WTC11 (cell line): Measurements from ENCODE around the gene OGFR.

Source experiments
- ATF2 ChIP-seq: sonication (generic); formaldehyde crosslinking; IDR thresholded peaks from 2 replicates; pipeline ENCODE4 v1.8.1; 2022; ENCODE audit warnings: low read depth, missing genetic modification reagents, borderline replicate concordance
- CDX4 ChIP-seq: fragments of 250-450 bp; sonication (Bioruptor Pico); IDR thresholded peaks from 2 replicates; pipeline ENCODE4 v1.9.0; 2021; ENCODE audit warnings: moderate library complexity, mild to moderate bottlenecking, inconsistent platforms, borderline replicate concordance
- CTCF ChIP-seq: fragments of 200-600 bp; IDR thresholded peaks from 2 replicates; pipeline ENCODE4 v1.8.0; 2022; ENCODE audit warnings: antibody characterized with exemption
- ESRRA ChIP-seq: sonication (generic); formaldehyde crosslinking; IDR thresholded peaks from 2 replicates; pipeline ENCODE4 v1.8.1; 2022; ENCODE audit warnings: mild to moderate bottlenecking, missing genetic modification reagents, borderline replicate concordance
- NR3C1 ChIP-seq: sonication (generic); formaldehyde crosslinking; conservative IDR thresholded peaks from 2 replicates; pipeline ENCODE4 v1.8.1; 2023; ENCODE audit warnings: low read depth, mild to moderate bottlenecking, missing genetic modification reagents
- PREB ChIP-seq: sonication (generic); formaldehyde crosslinking; IDR thresholded peaks from 2 replicates; pipeline ENCODE4 v1.8.1; 2022; ENCODE audit warnings: mild to moderate bottlenecking, missing genetic modification reagents, moderate library complexity, borderline replicate concordance
- ZNF138 ChIP-seq: sonication (generic); formaldehyde crosslinking; conservative IDR thresholded peaks from 2 replicates; pipeline ENCODE4 v1.8.1; 2022; ENCODE audit warnings: mild to moderate bottlenecking, moderate library complexity, missing genetic modification reagents
- ZSCAN18 ChIP-seq: fragments of 250-450 bp; sonication (Bioruptor Pico); IDR thresholded peaks from 2 replicates; pipeline ENCODE4 v2.1.2; 2022; ENCODE audit warnings: mild to moderate bottlenecking, moderate library complexity

GRCh38 chr20:62760471-62760855 is 44.2 kb upstream of the OGFR start:
- no peak for TF ChIP-seq CTCF
- no peak for TF ChIP-seq ATF2
- TF ChIP-seq PREB (CRISPR knock-in tag), result no peak
- no peak for TF ChIP-seq NR3C1 (CRISPR knock-in tag)
- TF ChIP-seq CDX4, result no peak
- TF ChIP-seq ZNF138 (CRISPR knock-in tag), result no peak
- TF ChIP-seq ZSCAN18, result no peak
- no peak for TF ChIP-seq ESRRA (CRISPR knock-in tag)
